ENCODE results near the gene LUZP2.
"Not testable (repeated sequence)": the region's sequence is repeated elsewhere in the genome, so short reads cannot be mapped to it uniquely, and the experiment has no call there.

- not testable (repeated sequence) for TF ChIP-seq POLR2A (IDR thresholded peaks at IDR 0.05; ENCODE audit: low read length); GATA1 (IDR thresholded peaks at IDR 0.05; ENCODE audit: low read depth, low read length)
Measured at GRCh38 chr11:24993903-24994302, 497.1 kb downstream of the LUZP2 start.
